Thoracic aorta (tissue), 2 donors: ENCODE data around the gene OR2A2. TPM values are rescaled to one million over a fixed set of nuclear protein-coding genes. Genes with fewer than 3 reads are reported as not detected.

Experiments
- ATAC-seq: fragments of 150-250 bp; one replicate; pipeline ENCODE4 v1.8.0; 2017; ENCODE audit warnings: low read depth; ENCODE audit not compliant: insufficient number of reproducible peaks, low FRiP score
- DNase-seq: peaks from one replicate; pipeline ENCODE4 v3.0.0-alpha.2; 2020; ENCODE audit warnings: low spot score
- H3K27ac ChIP-seq, 2 donors: fragments of 200-600 bp; sonication (generic); 1 replicate in 1 of 2; 2 replicates in 1 of 2; pipeline ENCODE4 v1.5.1; 2016; ENCODE audit warnings: mild to moderate bottlenecking in 2 of 2, moderate library complexity in 2 of 2
- H3K27me3 ChIP-seq: fragments of 200-600 bp; sonication (generic); replicated peaks from 2 replicates; pipeline ENCODE4 v1.6.0; 2016; ENCODE audit warnings: mild to moderate bottlenecking; ENCODE audit not compliant: insufficient read depth
- H3K36me3 ChIP-seq: fragments of 200-600 bp; sonication (generic); one replicate; pipeline ENCODE4 v1.5.1; 2016
- H3K4me1 ChIP-seq, 2 donors: fragments of 200-600 bp; sonication (generic); 1 replicate in 1 of 2; 2 replicates in 1 of 2; pipeline versions ENCODE4 v1.5.1 to v1.6.0; 2016; ENCODE audit warnings: low read depth in 2 of 2, mild to moderate bottlenecking in 1 of 2; ENCODE audit not compliant: control insufficient read depth in 1 of 2
- H3K4me3 ChIP-seq: fragments of 200-600 bp; sonication (generic); 2 replicates; pipeline ENCODE4 v1.5.1; 2016; ENCODE audit warnings: mild to moderate bottlenecking
- H3K9me3 ChIP-seq: fragments of 200-600 bp; sonication (generic); 2 replicates; pipeline ENCODE4 v1.5.1; 2016
- CTCF ChIP-seq: fragments of 200-600 bp; sonication (generic); IDR thresholded peaks from one replicate; pipeline ENCODE4 v1.5.1; 2019; ENCODE audit warnings: antibody characterized with exemption
- total RNA-seq, 2 donors: library from RNA; depleted of rRNA; stranded (reverse); fragments of >200 nt; gene quantifications; one replicate each; pipeline versions ENCODE4 v1.1.0 to v1.2.3, GENCODE V29; 2016

The OR2A2 gene
- total RNA-seq, 2 donors from 2014 or later: not detected

GRCh38 chr7:144100607-144101006 lies 8.8 kb upstream of the OR2A2 start:
- H3K4me3 ChIP-seq: no peak overlapping the region
- DNase-seq (no peak), ATAC-seq (no peak)
- no peaks in the 10 kb centered on the region for H3K9me3 ChIP-seq
- H3K36me3 ChIP-seq: no peaks in the 10 kb centered on the region
- no peaks in the 10 kb centered on the region for H3K4me1 ChIP-seq
- TF ChIP-seq CTCF: no peak
- no peaks in the 10 kb centered on the region for H3K27me3 ChIP-seq
- H3K27ac ChIP-seq: no peak overlapping the region

GRCh38 chr7:144102041-144102440 lies 7.3 kb upstream of the OR2A2 start:
- Histone ChIP-seq H3K9me3 (no peaks in the 10 kb centered on the region), H3K4me1 (no peaks in the 10 kb centered on the region), H3K36me3 (no peaks in the 10 kb centered on the region), H3K27me3 (no peaks in the 10 kb centered on the region), H3K27ac (no peak overlapping the region), H3K4me3 (no peak overlapping the region)
- DNase-seq (no peak), ATAC-seq (no peak)
- no peak for TF ChIP-seq CTCF

- H3K27ac ChIP-seq: no peak overlapping the region
- H3K9me3 ChIP-seq: no peaks in the 10 kb centered on the region
- H3K27me3 ChIP-seq: no peaks in the 10 kb centered on the region
- no peaks in the 10 kb centered on the region for H3K4me1 ChIP-seq
- DNase-seq (no peak), ATAC-seq (no peak)
- H3K36me3 ChIP-seq: no peaks in the 10 kb centered on the region
- TF ChIP-seq CTCF: no peak
- H3K4me3 ChIP-seq: no peak overlapping the region
Measured at GRCh38 chr7:144105211-144105610, 4.2 kb upstream of the OR2A2 start.

- Histone ChIP-seq H3K4me3 (no peak overlapping the region), H3K27ac (no peak overlapping the region), H3K27me3 (no peaks in the 10 kb centered on the region), H3K9me3 (no peaks in the 10 kb centered on the region), H3K36me3 (no peaks in the 10 kb centered on the region), H3K4me1 (no peaks in the 10 kb centered on the region)
- DNase-seq: no peak
- ATAC-seq: no peak
- TF ChIP-seq CTCF: no peak
Measured at GRCh38 chr7:144110272-144110671, 889 bp downstream of the OR2A2 start.

GRCh38 chr7:144113651-144114050 lies 4.3 kb downstream of the OR2A2 start:
- no peak for ATAC-seq

More at GRCh38 chr7:144113651-144114050, 4.3 kb downstream of the OR2A2 start:
- Histone ChIP-seq H3K27ac (no peak overlapping the region), H3K27me3 (no peaks in the 10 kb centered on the region), H3K9me3 (no peaks in the 10 kb centered on the region), H3K36me3 (no peaks in the 10 kb centered on the region), H3K4me1 (no peaks in the 10 kb centered on the region), H3K4me3 (no peak overlapping the region)
- no peak for DNase-seq
- TF ChIP-seq CTCF: no peak
